ENCODE measurements around the gene TMEM269.

Gene TMEM269

GRCh38 chr1:42784946-42785693 is at the start of gene TMEM269:
TMEM269 (plus strand) TSS chr1:42784991; CDS start chr1:42789894, 4,903 bp downstream.
- FAIRE-seq (no peak), DNase-seq (ENCODE audit: low spot score) (no peak)

- no peak for DNase-seq (ENCODE audit: low spot score)
- no peak for FAIRE-seq
These were observed 49.7 kb upstream of the TMEM269 start for GRCh38 chr1:42735056-42735455.

- FAIRE-seq, result no peak
- DNase-seq (ENCODE audit: low spot score), result no peak
These were observed 49.2 kb upstream of the TMEM269 start for GRCh38 chr1:42735477-42736105.

- DNase-seq (ENCODE audit: low spot score) (no peak), FAIRE-seq (no peak)
These were observed 48.6 kb upstream of the TMEM269 start for GRCh38 chr1:42736152-42736551.

GRCh38 chr1:42736571-42737200 is 48.1 kb upstream of the TMEM269 start:
- DNase-seq (ENCODE audit: low spot score) (no peak), FAIRE-seq (no peak)

- DNase-seq (ENCODE audit: low spot score) (no peak), FAIRE-seq (peak; percentile 30)
These were observed 47.5 kb upstream of the TMEM269 start for GRCh38 chr1:42737257-42737656.

GRCh38 chr1:42737986-42738677 is 46.7 kb upstream of the TMEM269 start:
- DNase-seq (ENCODE audit: low spot score), result no peak
- no peak for FAIRE-seq

GRCh38 chr1:42738678-42739226 is 46.0 kb upstream of the TMEM269 start:
- DNase-seq (ENCODE audit: low spot score) (no peak), FAIRE-seq (no peak)

- no peak for FAIRE-seq
- no peak for DNase-seq (ENCODE audit: low spot score)
These were observed 44.8 kb upstream of the TMEM269 start, which contains the start of gene CLDN19 for GRCh38 chr1:42739753-42740700. CLDN19 (minus strand) TSS chr1:42740236; CDS start chr1:42740063, 173 bp downstream.

- DNase-seq (ENCODE audit: low spot score) (no peak), FAIRE-seq (no peak)
These were observed 43.8 kb upstream of the TMEM269 start for GRCh38 chr1:42740851-42741580.

GRCh38 chr1:42741706-42742105 is 43.1 kb upstream of the TMEM269 start:
- no peak for FAIRE-seq
- DNase-seq (ENCODE audit: low spot score), result no peak

GRCh38 chr1:42742141-42742540 is 42.6 kb upstream of the TMEM269 start:
- DNase-seq (ENCODE audit: low spot score) (no peak), FAIRE-seq (no peak)

GRCh38 chr1:42742617-42743316 is 42.0 kb upstream of the TMEM269 start:
- FAIRE-seq, result no peak
- DNase-seq (ENCODE audit: low spot score), result no peak

- FAIRE-seq, result no peak
- DNase-seq (ENCODE audit: low spot score), result no peak
These were observed 41.3 kb upstream of the TMEM269 start for GRCh38 chr1:42743317-42744147.

GRCh38 chr1:42744148-42744413 is 40.7 kb upstream of the TMEM269 start:
- FAIRE-seq (no peak), DNase-seq (ENCODE audit: low spot score) (no peak)

- DNase-seq (ENCODE audit: low spot score), result no peak
- peak; percentile 53 for FAIRE-seq
These were observed 38.9 kb upstream of the TMEM269 start for GRCh38 chr1:42745851-42746250.

GRCh38 chr1:42746436-42747105 is 38.2 kb upstream of the TMEM269 start:
- DNase-seq (ENCODE audit: low spot score) (no peak), FAIRE-seq (no peak)

- DNase-seq (ENCODE audit: low spot score) (no peak), FAIRE-seq (peak; percentile 48)
These were observed 37.7 kb upstream of the TMEM269 start for GRCh38 chr1:42747125-42747524.
